G401 (cell line): Measurements from ENCODE around the gene MAP2. TPM values are rescaled to one million over a fixed set of nuclear protein-coding genes. Genes with fewer than 3 reads are reported as not detected.

Source experiments
- DNase-seq: peaks from one replicate; pipeline ENCODE4 v3.0.0-alpha.2; 2015; ENCODE audit warnings: low spot score
- in situ Hi-C: cut with HindIII; loops from 2 replicates; pipeline ENCODE4 v1.10.0; 2016; ENCODE audit warnings: low sequenced_read_pairs, mixed read lengths
- total RNA-seq: library from RNA; depleted of rRNA; stranded (reverse); fragments of >200 nt; shearing (Covaris generic); gene quantifications from 2 replicates; pipeline ENCODE4 v1.2.3, GENCODE V29; 2014; rRNA removed

MAP2 gene, protein sequence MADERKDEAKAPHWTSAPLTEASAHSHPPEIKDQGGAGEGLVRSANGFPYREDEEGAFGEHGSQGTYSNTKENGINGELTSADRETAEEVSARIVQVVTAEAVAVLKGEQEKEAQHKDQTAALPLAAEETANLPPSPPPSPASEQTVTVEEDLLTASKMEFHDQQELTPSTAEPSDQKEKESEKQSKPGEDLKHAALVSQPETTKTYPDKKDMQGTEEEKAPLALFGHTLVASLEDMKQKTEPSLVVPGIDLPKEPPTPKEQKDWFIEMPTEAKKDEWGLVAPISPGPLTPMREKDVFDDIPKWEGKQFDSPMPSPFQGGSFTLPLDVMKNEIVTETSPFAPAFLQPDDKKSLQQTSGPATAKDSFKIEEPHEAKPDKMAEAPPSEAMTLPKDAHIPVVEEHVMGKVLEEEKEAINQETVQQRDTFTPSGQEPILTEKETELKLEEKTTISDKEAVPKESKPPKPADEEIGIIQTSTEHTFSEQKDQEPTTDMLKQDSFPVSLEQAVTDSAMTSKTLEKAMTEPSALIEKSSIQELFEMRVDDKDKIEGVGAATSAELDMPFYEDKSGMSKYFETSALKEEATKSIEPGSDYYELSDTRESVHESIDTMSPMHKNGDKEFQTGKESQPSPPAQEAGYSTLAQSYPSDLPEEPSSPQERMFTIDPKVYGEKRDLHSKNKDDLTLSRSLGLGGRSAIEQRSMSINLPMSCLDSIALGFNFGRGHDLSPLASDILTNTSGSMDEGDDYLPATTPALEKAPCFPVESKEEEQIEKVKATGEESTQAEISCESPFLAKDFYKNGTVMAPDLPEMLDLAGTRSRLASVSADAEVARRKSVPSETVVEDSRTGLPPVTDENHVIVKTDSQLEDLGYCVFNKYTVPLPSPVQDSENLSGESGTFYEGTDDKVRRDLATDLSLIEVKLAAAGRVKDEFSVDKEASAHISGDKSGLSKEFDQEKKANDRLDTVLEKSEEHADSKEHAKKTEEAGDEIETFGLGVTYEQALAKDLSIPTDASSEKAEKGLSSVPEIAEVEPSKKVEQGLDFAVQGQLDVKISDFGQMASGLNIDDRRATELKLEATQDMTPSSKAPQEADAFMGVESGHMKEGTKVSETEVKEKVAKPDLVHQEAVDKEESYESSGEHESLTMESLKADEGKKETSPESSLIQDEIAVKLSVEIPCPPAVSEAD (N-terminal part only)
- total RNA-seq = not detected in 2 replicates

DNA sequence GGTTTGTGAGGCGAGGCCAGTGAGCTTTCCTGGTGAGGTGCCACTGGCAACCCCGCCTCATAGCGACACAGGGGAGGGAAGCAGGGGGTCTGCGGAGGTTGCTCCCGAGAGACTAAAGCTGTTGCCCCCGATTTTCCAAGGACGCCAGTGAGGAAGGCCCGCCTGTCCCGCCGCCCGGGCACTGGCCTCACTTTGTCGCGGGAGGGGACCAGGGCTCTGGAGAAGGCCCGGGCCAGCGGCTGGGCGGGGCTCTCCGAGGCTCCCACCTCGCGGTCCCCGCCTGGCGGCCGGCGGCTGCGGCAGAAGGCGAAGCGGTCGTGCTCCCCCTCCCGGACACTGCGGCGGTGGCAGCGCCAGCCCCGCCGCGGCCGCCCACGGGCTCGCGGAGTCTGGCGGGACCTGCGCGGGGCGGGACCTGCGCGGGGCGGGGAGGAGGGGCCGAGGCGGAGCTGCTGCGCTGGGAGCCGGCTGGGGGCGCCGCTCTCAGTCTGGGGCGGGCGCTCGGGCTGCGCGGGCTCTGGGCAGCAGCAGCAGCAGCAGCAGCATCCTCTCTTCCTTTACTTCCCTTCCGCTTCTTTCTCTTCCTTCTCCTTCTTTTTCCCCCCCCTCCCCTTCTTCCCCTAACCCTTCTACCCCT, at the start of gene MAP2:
TSS of gene MAP2 (plus strand) at position 486 of the 637 bp plus-strand sequence. CDS start 229,124 bp downstream, outside the sequence.
- in situ Hi-C loops = no loop called here
- DNase-seq = peak; percentile 84

DNA sequence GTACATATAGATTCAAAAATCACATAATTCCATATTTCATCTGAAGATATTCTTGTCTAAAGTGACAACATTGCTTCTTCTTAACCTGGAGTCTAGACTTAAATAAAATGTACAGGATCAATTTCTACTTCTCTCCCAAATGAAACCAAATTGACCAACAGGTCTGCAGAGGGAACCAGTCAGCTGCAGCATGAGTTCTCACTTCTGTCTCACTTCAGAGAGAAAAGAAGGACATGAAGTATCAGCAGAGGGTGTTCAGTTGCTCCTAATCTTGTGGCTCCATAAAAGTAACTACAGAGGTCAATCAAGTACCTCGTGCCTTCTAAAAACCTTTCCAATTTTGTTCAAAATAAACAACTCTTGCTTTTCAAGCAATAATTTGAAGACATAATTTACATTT, 47.2 kb upstream of the MAP2 start:
- no peak for DNase-seq
- in situ Hi-C loops = no loop called here

DNA sequence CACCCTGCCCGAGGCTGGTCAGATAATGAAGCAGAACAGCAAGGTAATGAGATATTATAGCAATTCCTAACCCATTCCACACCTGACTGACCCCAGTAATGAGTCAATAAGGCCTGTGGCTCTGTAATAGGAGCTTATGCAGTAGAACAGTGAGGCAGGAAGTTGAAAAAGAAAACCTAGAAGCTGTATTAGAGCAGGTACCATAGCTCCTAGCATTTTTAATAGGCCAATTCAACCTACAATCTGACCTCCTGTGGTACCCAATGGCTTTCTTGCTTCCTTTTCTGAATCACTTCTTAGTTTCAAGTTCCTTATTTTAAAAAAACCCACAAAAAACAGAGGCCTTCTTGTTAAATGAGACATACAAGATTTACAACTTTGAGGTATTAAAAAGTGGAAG, 43.6 kb upstream of the MAP2 start:
- in situ Hi-C loops = no loop called here
- DNase-seq = no peak

DNA sequence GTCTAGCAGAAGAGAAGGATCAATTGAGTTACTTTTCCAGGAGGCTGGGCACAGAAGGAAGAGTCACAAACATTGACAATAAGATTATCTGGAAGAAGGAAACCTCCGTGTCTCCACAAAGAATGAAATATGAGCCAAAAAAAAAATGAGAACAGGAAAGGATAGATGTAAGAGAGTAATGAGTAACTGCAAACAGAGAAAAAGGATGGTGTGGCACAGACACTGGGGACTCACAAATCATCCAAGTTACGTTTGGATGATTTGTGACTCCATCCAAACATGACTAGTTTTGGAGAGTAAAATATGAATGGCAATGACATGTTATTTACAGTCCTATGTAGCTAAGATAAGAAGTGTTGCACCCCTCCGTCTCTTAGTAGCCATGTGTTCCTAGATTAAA, 42.8 kb upstream of the MAP2 start:
- in situ Hi-C loops = no loop called here
- DNase-seq = no peak

DNA sequence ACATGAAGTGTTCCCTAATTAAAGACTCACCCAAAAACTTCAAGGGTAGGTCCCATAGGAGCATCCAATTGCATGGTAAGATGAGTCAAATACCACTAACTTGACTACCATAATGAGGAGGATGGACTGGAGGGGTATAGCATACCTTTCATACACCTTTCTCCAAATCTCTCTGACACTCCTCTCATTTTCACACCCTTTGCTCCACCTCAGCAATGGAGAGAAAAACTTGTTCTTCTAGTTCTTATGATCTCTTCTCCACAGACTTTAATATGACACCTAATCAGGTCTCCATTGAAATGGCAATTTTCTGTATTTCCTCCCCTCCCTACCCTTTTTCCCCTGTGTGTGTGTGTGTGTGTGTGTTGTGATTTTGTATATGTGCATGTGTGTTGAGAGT, 41.1 kb upstream of the MAP2 start:
- in situ Hi-C loops = no loop called here
- no peak for DNase-seq

DNA sequence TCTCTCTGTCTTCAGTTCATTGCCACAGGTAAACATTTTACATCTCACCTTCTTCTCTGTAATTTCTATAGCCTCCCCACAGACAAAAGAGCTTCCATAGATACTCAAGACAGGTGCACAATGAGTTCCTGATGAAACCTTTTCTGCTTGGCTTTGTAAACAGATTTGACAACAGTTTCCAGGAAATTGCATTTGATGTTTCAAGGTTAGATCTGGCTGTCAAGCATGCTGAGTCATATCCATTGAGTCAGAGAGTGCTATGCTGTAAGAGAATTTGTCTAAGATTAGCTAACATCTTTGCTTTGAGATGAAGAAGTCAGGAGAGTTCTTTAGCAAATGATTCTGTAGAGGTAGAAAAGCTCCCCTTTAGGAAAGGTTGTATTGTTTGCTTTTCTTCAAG, 40.6 kb upstream of the MAP2 start:
- DNase-seq = no peak

DNA sequence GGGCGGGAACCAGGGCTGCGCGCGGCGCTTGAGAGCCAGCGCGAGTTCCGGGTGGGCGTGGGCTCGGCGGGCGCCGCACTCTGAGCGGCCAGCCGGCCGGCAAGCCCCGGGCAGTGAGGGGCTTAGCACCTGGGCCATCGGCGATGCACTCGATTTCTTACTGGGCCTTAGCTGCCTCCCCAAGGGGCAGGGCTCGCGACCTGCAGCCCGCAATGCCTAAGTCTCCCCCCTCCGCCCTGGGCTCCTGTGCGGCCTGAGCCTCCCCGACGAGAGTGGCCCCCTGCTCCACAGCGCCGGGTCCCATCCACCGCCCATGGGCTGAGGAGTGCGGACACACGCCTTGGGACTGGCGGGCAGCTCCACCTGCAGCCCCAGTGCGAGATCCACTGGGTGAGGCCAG, 36.5 kb upstream of the MAP2 start:
- no peak for DNase-seq
- in situ Hi-C loops = no loop called here

More for the DNA sequence above, 40.6 kb upstream of the MAP2 start:
- in situ Hi-C loops = no loop called here

DNA sequence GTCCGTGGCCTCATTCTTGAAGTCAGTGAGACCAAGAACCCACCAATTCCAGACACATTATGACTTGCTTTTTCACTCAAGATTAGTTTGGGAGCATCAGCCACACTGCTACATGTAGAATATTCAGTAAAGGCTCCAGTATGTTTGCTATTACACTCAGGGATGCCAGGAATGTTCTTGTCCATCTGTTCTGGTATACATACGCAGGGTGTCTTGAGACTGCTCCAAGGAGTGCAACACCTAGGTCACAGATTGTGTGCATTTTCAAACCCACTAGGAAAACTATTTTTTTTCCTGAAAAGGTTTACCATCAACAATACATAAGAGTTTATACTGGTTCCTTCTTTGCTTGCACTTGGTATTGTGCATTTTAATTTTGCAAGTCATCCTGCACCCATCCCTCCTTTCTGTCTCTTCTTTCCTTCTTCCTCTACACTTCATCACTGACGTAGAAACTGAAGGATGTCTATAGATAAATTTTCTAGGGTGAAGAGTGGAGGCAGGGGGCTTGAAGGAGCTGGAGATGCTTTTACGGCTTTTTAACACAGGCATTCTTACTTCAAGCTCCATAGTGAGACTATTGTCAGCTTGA, 35.3 kb upstream of the MAP2 start:
- in situ Hi-C loops = no loop called here
- DNase-seq = peak; percentile 91

DNA sequence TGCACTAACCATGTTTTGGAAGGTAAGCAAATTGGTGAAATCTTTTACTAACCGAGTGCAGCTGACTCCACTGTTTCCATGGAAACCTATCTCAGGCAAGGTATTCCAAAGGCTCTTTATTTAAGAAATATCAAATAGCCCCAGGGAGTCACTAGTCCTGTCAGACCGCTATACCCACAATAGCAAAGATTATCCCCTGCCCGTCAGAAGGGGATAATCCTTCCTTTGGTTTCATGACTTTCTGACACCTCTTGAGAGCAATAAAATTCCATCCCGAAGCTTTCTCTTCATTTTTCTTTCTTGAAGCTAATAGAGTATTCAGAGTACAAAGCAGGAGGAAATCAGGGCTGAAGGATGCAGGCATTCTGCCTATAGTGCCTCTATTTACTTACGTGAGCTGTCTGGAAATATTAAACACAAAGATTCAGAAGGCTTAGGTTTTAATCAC, 34.7 kb upstream of the MAP2 start:
- DNase-seq = peak; percentile 85
- in situ Hi-C loops = no loop called here

DNA sequence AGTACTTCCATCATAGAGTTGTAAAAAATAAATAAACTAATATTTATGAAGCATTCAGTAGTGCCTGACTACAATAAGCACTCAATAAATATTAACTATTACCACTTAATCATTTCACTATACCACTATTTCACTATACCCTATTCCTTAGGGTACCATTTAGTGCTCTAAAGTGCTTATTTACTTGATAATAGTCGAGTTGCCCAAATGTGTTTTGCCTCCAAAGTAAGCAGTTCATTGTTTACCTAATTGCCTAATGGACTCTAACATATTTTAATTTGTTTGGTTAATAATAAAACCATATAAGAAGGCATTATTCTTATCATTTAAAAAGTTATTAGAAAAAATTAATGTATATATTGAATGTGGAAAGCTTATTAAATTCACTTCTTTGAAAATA, 33.0 kb upstream of the MAP2 start:
- no peak for DNase-seq
- in situ Hi-C loops = no loop called here

DNA sequence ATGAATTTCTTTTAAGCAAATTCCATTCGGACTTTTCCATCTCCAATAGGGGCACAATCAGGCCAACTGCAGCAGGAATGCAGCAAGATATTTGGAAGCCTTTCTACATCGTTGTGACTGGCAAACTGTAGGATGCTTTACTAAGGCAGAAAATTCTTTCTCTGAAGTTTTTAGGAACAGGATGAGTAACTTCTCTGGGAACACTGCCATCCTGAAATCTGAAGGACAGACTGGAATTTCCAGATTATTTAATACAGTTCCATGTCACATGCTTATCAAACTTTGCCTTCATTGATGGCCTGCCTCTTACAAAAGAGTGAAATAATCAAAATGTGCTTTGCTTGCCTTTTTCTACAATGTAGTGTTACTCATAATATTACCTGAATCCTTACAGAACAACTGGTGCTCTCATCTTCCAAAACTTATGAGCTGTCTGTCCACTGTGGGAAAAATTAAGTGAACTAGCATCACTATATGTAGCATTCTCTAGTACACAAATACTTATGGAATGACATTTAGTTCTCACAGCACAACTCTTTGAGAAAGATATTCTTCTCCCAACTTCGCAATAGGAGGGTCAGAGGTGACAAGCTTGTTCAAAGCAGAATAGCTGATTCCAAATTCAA, 32.0 kb upstream of the MAP2 start:
- in situ Hi-C loops = no loop called here
- DNase-seq = no peak

DNA sequence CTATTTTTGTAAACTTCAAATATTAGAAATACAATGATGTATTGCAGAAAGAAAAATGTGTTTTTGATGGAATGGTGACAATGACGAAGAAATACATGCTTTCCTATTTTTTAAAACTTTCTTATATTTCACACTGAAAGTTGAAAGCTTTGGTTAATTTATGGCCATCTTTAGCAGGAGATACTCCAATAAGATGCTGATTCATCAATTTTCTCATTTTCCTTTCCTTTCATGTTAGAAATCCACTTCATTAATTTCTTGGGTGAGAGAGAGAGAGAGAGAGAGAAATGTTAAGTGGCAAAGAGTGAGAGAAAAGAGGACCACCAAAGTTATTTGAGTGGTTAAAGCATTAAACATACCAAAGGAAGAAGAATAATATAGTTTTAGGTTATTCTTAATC, 28.6 kb upstream of the MAP2 start:
- in situ Hi-C loops = no loop called here
- no peak for DNase-seq

DNA sequence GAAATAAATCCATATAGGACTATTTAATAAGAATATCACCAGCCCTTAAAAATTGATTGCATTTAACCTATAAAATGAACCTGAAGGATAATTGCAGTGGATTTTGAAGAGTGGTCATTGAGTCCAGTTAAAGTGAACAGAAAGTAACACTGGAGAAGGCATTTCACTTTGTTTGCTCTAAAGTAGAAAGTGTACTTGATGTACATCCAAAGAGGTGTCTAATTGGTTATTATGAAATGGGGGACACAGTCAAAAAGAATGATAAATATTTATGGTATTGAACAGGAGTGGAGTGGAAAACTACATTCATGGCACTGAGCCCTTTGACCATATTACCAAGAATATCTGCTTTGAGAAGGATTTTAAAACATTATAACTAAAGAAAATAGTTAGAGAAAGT, 28.2 kb upstream of the MAP2 start:
- in situ Hi-C loops = no loop called here
- no peak for DNase-seq

DNA sequence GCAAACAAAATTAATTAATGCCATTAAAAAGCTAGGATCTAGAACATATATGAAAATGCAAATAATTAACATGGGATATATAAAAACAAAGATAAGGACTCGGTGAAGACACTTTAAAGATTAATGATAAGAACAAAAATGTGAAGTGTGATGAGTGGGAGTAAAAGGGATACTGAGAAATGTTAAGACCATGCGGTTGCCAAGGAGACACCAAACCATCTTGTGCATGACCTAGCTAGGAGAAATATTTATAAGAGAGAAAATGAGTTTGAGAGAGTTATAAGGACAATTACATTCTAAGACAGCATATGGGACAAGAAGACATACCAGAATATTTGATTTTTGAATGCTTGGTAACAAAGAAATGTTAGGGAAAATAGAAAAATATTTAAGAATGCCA, 25.4 kb upstream of the MAP2 start:
- in situ Hi-C loops = no loop called here

DNA sequence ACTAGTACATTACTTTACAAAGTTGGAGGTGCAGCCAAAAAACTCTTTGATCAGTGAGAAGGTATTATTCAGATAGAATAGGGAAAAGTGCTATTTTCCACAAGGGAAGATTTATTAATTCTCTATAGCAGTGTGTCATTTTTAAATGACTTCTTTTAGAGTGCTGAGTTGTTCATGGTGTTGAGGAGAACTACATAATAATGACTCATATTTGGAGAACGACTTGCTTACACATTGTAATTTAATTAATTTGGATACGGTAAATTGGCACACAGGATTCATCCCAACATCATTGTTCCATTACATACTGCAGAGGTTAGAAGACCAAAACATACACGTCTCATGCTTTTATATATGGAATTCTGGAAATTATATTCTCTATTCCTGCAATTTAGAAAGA, 22.1 kb upstream of the MAP2 start:
- in situ Hi-C loops = no loop called here
- no peak for DNase-seq

More for the DNA sequence above, 25.4 kb upstream of the MAP2 start:
- DNase-seq = no peak

DNA sequence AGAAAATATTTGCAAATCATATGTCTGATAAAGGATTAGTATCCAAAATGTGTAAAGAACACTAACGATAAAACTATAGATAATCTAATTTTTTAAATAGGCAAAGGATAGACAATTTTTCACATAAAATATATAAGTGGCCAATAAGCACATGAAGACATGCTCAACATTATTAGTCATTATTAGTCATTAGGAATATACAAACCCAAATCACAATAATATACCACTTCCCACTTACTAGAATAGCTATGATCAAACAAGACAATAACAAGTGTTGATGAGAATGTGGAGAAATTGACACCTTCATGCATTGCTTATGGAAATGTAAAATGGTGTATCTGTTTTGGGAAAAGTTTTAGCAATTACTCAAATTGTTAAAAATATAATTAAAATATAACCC, 12.6 kb upstream of the MAP2 start:
- in situ Hi-C loops = no loop called here
- no peak for DNase-seq

DNA sequence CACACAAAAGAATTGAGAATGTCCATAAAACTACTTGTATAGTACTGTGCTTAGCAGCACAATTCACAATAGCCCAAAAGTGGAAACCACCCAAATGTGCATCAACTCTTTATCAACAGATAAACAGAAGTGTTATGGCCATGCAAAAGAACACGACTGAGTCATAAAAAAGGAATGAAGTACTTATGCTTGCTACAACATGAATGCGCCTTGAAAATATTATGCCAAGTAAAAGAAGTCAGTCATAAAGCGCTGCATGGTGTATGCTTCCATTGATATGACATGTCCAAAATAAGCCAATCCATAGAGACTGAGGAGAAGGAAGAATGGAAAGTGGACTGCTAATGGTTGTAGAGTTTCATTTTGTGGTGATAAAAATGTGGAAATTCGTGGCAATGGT, 12.1 kb upstream of the MAP2 start:
- DNase-seq = no peak
- in situ Hi-C loops = no loop called here

DNA sequence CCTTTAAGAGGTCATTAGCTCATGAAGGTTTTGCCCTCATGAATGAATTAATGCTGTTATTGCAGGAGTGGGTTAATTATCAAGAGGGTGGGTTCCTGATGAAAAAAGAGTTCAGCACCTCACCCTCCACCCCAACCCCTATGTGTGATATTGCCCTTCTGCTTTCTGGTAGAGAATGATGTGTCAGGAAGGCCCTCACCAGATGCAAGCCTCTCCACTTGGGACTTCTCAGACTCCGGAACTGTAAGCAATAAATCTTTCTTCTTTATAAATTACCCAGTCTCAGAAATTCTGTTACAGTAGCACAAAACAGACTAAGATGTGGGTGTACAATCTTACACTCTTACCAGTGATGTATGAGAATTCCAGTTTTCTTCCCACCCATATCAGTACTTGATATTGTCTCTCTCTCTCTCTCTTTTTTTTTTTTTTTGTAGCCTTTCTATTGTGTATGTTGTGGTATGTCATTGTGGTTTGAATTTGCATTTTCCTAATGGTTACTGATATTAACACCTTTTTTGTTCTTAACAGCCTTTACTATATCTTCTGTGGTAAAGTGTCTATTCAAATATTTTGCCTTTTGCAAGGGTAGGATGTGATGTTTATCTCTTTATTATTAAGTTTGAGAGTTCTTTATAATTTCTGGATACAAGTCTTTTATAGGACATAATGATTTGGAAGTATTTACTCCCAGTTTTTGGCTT, 10.4 kb upstream of the MAP2 start:
- in situ Hi-C loops = no loop called here

More for the DNA sequence above, 10.4 kb upstream of the MAP2 start:
- no peak for DNase-seq
